ENCODE results near the gene BTN2A1. TPM values are rescaled to one million over a fixed set of nuclear protein-coding genes. Genes with fewer than 3 reads are reported as not detected.

BTN2A1 gene
- total and polyA plus RNA-seq, 9 of the 15 experiments (the other 6 are each of a cell fraction or from before 2014, with no cell fraction given): 6.7 to 22.1 (median 16.4) TPM

GRCh38 chr6:26491604-26492003 lies 33.8 kb downstream of the BTN2A1 start (continued):
- TF ChIP-seq RERE (CRISPR knock-in tag; IDR thresholded peaks at IDR 0.05; ENCODE audit: borderline replicate concordance) (no peak), KLF6 (CRISPR knock-in tag; IDR thresholded peaks at IDR 0.05; ENCODE audit: borderline replicate concordance) (peak; percentile 90), CTCFL (IDR thresholded peaks at IDR 0.05; ENCODE audit: borderline replicate concordance, insufficient read depth, low read depth, low read length, poor library complexity, severe bottlenecking) (no peak), HDAC8 (tag; IDR thresholded peaks at IDR 0.05) (peak; percentile 92), PYGO2 (tag; IDR thresholded peaks at IDR 0.05) (peak; percentile 70; the same call in 1 of the 2 replicates), RBM17 (IDR thresholded peaks at IDR 0.05; ENCODE audit: borderline replicate concordance, low read depth, low read length) (no peak), PTTG1 (tag; IDR thresholded peaks at IDR 0.05; ENCODE audit: low read depth) (peak; percentile 87), HNRNPUL1 (IDR thresholded peaks at IDR 0.05; ENCODE audit: low read length) (no peak), PKNOX1 (IDR thresholded peaks at IDR 0.05) (no peak), DMBX1 (CRISPR knock-in tag; IDR thresholded peaks at IDR 0.05; ENCODE audit: borderline replicate concordance) (peak; percentile 88; the same call in 1 of the 2 replicates), E2F8 (IDR thresholded peaks at IDR 0.05; ENCODE audit: low read depth, partially characterized antibody) (no peak), MYC (IDR thresholded peaks at IDR 0.05; ENCODE audit: low read depth, low read length) (no peak), MYC (CRISPR knock-in tag; IDR thresholded peaks at IDR 0.05; ENCODE audit: borderline replicate concordance, low read depth) (0 out of 2 replicates have a peak, but pooled peaks have one; percentile 38), HINFP (tag; conservative IDR thresholded peaks at IDR 0.05; ENCODE audit: low read depth) (0 out of 2 replicates have a peak, but pooled peaks have one; percentile 35)
